Islet of Langerhans (tissue), 1 donor: ENCODE measurements around the gene MEAK7.

Source experiments
- FAIRE-seq: peaks from one replicate; lab custom pipeline; 2011; peaks lifted over from hg19 to GRCh38; lab: Jason Lieb, UNC

Gene MEAK7

DNA sequence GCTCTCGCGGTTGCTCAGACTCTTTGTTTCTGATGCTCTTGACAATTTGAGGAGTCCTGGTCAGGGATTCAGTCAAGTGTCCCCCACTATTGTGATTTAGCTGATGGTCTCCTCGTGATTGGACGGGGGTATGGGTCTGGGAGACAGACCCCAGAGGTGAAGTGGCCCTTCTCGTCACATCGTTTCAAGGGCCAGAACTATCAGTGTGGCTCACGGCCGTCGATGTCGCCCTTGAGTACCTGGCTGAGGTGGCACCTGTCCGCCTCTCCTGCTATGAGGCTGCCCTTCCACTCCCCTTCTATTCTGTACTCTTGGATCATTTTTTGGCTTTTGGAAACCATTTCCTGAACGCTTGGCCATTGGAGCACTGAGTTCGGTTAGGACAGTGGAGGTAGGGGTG is 7.4 kb upstream of the MEAK7 start:
- FAIRE-seq = no peak

DNA sequence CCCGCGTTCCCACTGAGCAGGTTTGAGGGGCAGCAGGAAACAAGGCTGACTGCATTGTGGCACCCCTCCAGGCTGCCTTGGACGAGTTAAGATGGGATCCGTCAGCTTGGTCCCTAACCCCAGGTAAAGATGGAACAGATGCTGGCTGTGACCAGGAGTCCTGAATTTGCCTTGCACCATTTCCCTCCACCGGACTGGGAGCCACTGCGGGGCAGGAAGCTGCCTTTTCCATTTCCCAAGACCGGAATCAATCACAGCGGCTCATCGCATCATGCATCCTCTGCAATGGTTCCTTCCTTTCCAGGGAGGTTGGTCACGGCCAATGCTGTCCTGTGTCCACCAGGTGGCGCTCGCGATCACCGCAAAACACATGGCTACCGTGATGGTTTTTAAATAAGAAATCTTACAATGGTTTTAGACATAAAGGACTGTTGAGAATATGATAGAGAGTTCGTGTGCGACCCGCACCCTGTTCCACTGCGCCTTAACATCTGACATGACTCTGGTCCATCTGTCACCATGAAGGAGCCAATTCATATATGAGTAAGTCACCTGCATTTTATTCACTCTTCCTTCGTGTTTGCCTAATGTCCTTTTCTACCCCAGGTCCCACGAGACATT is 6.8 kb upstream of the MEAK7 start:
- peak; percentile 38 for FAIRE-seq

DNA sequence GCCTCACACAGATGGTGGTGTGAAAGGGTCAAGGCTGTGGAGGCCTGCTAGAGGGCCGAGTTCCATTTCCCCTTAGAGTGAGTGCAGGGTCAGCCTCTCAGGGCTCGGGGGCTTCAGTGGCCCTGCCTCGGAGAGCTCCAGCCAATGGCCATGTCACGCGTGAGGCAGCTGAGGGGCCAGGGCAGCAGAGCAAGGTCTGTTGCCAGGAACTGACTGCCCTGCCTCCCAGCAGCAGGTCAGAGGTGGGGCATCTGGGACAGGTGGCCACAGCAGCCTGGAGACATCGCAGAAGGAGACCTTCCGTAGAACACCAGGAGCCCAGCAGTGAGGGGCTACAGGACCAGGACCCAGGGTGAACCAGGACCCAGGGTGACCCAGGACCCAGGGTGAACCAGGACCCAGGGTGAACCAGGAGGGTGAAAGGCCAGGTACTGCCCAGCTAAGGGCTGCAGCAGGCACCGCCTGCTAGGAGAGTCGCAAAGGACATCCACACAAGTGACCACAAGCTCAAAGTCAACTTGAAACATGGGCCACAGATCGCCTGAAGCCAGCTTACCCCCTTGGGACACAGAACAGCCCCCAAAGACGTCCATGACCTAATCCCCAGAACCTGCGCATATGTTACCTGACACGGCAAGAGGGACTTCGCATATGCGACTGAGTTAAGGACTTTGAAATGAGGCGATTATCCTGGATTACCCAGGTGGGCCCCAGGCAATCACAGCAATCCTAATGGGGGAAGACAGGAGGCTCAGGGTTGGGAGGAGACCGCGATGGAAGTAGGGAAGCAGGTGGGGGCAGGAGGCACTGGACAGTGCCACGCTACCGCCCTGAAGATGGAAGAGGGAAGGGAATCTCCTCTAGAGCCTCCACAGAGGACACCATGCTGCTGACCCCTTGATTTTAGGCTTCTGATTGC is 4.8 kb upstream of the MEAK7 start:
- no peak for FAIRE-seq

- no peak for FAIRE-seq
Observed at GRCh38 chr16:84508502-84508901, 4.0 kb upstream of the MEAK7 start.

DNA sequence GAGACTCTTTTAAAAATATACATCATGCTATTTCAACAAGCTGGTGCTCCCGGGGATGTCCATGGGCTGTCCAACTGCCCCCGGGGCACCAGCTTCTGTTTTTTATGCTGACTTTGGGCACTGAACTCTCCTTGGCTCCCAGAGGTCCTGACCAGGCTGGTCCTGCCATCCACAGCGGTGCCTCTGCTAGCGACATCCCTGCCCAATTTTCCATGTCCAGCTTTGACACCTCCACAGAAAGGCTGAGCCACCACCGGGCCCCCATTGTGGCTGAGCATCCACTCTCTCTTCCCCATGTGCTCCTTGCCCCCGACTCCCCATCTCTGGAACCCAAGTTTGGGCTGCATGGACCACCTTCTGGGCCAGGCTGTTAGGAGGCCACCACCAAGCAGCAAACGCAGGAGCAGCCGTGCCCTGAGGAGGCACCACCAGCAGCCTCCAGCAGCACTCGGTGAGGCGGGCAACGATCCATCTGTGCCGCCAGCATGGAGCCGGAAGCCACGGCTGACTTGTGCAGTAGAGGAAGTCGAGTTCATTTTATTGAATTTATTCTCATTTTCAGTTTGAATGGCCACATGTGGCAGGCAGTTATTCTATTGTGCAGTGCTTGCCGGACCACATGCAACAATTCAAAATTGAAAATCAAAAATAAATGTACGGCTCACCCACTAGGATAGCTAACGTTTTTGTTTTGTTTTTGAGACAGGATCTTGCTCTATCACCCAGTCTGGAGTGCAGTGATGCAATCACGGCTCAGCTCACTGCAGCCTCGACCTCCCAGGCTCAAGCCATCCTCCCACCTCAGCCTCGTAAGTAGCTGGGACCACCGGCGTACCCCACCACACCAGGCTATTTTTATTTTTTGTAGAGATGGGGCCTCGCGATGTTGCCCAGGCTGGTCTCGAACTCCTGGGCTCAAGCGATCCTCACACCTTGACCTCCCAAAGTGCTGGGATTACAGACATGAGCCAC is 2.8 kb upstream of the MEAK7 start:
- no peak for FAIRE-seq

DNA sequence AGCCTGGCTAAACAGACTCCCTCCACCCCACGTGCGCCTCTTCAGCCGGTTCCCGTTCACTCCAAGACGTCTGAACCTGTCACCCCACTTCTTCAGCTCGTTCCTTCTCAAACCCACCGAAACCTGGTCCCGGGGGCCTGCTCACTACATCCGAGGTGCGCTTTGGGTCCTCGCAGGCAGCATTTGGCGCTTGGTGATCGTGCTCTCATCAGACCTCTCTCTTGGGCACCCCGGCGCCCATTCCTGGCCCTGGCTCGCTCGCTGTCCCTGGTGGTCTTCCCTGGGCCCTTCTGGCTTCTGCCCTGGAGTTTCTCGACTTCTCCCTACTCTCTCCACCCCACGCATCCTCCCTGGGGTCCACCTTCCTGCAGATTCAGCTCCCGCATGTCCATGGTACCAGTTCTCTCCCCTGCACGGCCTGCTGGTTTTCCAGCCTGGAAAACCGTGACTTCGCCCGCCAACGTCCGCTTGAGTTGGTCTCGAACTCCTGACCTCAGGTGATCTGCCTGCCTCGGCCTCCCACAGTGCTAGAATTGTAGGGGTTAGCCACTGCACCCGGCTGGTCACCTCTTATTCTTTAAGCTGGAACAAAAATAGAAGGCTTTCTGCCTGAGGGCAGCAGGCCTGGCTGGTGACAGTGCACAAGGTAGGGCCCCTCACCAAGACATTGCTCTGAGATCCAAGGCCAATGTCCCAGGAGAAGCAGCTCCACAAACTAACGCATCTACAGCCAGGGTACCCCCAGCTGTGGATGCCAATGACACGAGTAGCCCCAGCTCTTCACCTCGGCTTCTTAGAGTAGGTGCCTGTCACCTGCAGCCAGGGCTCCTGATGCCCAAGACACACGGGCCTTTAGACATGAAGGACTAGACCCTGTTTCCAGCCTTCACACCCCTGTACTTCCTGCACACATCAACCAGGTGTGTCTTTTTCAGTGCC is 1.1 kb upstream of the MEAK7 start:
- FAIRE-seq = no peak

- no peak for FAIRE-seq
Observed at GRCh38 chr16:84503751-84504395, 586 bp downstream of the MEAK7 start.

DNA sequence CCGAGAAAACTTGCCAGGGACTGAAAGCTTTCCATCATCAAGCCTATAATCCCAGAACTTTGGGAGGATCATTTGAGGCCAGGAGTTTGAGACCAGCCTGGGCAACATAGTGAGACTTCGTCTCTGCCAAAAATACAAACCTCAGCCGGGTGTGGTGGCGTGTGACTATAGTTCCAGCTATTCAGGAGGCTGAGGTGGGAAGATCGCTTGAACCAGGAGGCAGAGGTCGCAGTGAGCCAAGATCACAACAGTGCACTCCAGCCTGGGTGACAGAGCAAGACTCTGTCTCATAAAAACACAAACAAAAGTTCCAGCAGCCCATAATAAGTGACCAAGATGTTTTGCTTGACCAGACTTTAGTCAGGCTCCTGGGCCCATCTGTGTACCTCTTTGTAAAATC is 1.9 kb downstream of the MEAK7 start:
- no peak for FAIRE-seq

GRCh38 chr16:84502075-84502474 is 2.4 kb downstream of the MEAK7 start:
- no peak for FAIRE-seq

GRCh38 chr16:84501077-84501735 is 3.3 kb downstream of the MEAK7 start:
- no peak for FAIRE-seq

GRCh38 chr16:84500531-84500930 is 3.9 kb downstream of the MEAK7 start:
- FAIRE-seq = no peak

GRCh38 chr16:84499638-84500037 is 4.8 kb downstream of the MEAK7 start:
- no peak for FAIRE-seq

DNA sequence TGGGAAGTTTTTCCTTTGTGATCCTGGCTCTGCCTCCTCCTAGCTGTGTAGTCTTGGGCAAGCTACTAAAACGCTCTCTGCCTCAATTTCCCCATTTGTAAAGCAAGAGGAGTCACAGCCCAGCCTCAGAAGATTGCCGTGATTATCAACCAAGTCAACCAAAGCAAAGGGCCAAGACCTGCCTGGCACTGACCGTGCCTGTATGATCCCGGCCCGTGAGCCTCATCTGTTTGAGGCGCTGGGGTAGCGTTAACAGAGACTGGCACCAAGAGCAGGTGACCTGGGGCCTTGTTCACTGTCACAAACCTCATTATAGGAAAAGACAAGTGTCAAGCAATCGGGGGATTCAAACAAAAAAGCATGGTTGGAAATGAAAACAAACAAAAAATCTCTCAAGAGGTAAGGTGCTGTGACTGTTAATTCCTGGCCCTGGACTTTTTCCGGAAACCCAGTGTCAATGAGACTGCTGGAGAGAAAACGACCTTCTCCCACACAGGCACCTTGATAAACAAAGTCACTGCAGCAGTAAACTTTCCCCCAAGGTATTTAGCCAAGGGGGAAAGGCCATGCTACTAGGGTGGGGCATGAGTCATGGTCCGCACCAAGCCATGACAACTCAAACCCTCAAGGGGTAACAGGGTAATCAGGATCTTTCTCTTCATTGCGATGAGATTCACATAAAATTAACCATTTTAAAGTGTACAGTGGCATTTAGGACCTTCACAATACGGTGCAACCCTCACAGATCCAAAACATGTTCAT is 5.4 kb downstream of the MEAK7 start:
- no peak for FAIRE-seq

DNA sequence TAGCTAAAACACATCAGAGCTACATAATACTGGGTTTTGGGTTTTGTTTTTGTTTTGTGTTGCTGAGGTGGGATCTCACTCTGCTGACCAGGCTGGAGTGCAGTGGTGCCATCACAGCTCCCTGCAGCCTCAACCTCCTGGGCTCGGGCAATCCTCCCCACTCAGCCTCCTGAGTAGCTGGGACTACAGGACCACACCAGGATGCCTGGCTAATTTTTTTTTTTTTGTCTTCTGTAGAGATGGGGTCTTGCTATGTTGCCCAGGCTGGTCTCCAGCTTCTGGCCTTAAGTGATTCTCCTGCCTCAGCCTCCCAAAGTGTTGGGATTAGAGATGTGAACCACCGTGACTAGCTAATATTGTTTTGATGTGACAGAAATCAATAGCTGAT is 6.2 kb downstream of the MEAK7 start:
- FAIRE-seq = no peak

- no peak for FAIRE-seq
Observed at GRCh38 chr16:84497418-84498222, 6.8 kb downstream of the MEAK7 start.

DNA sequence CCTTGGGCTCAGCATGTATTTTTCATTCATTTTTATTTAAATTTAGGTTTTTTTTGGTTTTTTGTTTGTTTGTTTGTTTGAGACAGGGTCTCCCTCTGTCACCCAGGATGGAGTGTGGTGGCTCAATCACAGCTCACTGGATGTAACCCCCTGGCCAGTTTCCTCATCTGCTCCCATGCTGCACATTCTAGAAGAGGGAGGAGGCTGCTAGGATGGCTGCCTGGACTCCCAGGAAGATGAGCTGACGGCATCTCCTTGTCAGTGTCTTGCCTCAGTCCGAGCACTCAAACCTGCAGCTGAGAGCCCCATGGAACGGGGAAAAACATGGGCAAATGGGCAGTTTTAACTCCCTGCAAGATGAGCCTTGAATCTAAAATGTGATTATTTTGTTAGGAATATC is 7.5 kb downstream of the MEAK7 start:
- no peak for FAIRE-seq

GRCh38 chr16:84495506-84495905 is 9.0 kb downstream of the MEAK7 start:
- no peak for FAIRE-seq

DNA sequence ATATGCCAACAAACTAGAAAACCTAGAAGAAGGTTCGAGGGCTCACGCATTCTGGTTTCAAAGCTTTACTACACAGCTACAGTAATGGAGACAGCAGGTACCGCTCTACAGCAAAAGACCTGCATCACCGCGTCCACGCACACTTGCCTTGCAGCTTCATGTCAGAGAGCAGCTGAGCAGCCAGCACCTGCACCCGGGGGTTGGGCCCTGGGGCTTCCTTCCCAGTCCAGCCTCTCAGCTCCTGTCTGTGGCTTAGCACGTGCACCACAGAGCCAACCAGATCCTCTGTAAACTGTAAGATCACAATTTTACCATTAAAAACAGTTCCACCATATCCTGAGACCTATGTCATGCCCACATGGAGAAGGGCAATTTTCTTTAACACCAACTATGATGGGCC is 15.3 kb downstream of the MEAK7 start:
- no peak for FAIRE-seq

- FAIRE-seq = no peak
Observed at GRCh38 chr16:84487358-84487757, 17.1 kb downstream of the MEAK7 start.
